H1 (cell line): ENCODE measurements around the gene CRADD. TPM values are rescaled to one million over a fixed set of nuclear protein-coding genes. Genes with fewer than 3 reads are reported as not detected.
"Not testable (repeated sequence)": the region's sequence is repeated elsewhere in the genome, so short reads cannot be mapped to it uniquely, and the experiment has no call there.

Source experiments
- CTCF ChIA-PET: fragments of 300-600 bp; sonication (Branson Sonifier 250); formaldehyde crosslinking; loops from one replicate; lab custom pipeline; 2021; ENCODE audit not compliant: partially characterized antibody; lab: Charles Lee
- POLR2A ChIA-PET: fragments of 300-600 bp; sonication (Branson Sonifier 250); formaldehyde crosslinking; loops from one replicate; lab custom pipeline; 2021; ENCODE audit warnings: inconsistent platforms; ENCODE audit not compliant: partially characterized antibody; lab: Charles Lee
- DNase-seq, 2 experiments: peaks; one replicate each; pipeline versions ENCODE4 v3.0.0 to v3.0.0-alpha.2; 2010 to 2022; ENCODE audit warnings: low spot score in 2 of 2, low read depth in 1 of 2, mixed read lengths in 1 of 2
- FAIRE-seq: peaks from 2 replicates; lab custom pipeline; 2011; peaks lifted over from hg19 to GRCh38; lab: Jason Lieb, UNC
- H2AFZ ChIP-seq: 2 replicates; pipeline ENCODE4 v1.8.1; 2012; ENCODE audit warnings: low read length, inconsistent platforms
- H2AK5ac ChIP-seq: 2 replicates; pipeline ENCODE4 v1.6.1; 2013; ENCODE audit warnings: low read depth, low read length
- H2BK120ac ChIP-seq: replicated peaks from 2 replicates; pipeline ENCODE3; 2013; ENCODE audit warnings: low read depth, low read length, inconsistent platforms
- H2BK12ac ChIP-seq: 2 replicates; pipeline ENCODE4 v1.6.1; 2013; ENCODE audit warnings: low read depth, low read length
- H2BK15ac ChIP-seq: 2 replicates; pipeline ENCODE4 v1.6.1; 2013; ENCODE audit warnings: low read length
- H2BK20ac ChIP-seq: 2 replicates; pipeline ENCODE4 v1.6.1; 2013; ENCODE audit warnings: low read length
- H2BK5ac ChIP-seq: 2 replicates; pipeline ENCODE4 v1.6.1; 2013; ENCODE audit warnings: low read depth, low read length
- H3K14ac ChIP-seq: 2 replicates; pipeline ENCODE4 v1.6.1; 2013; ENCODE audit warnings: inconsistent platforms; ENCODE audit not compliant: insufficient read length
- H3K18ac ChIP-seq: 2 replicates; pipeline ENCODE4 v1.6.1; 2013; ENCODE audit warnings: low read length; ENCODE audit errors: extremely low read depth
- H3K23ac ChIP-seq: 2 replicates; pipeline ENCODE4 v1.6.1; 2013; ENCODE audit warnings: inconsistent platforms; ENCODE audit not compliant: insufficient read length
- H3K23me2 ChIP-seq: 2 replicates; pipeline ENCODE4 v1.6.1; 2013; ENCODE audit warnings: low read depth, low read length
- H3K27ac ChIP-seq: 2 replicates; pipeline ENCODE4 v1.6.1; 2011; ENCODE audit warnings: low read depth, low read length, inconsistent platforms
- H3K27me3 ChIP-seq, 4 experiments: replicated peaks in 1 of 4; 1 replicate in 1 of 4; 2 replicates in 3 of 4; pipeline versions ENCODE4 v1.6.1 to v1.8.1; 2011 to 2013; ENCODE audit warnings: low read length in 3 of 4, mild to moderate bottlenecking in 3 of 4, inconsistent platforms in 2 of 4, mixed read lengths in 2 of 4, moderate library complexity in 1 of 4; ENCODE audit not compliant: control insufficient read depth in 3 of 4, insufficient read depth in 3 of 4; ENCODE audit errors: extremely low read depth in 1 of 4
- H3K36me3 ChIP-seq, 4 experiments: 2 replicates each; pipeline versions ENCODE4 v1.6.1 to v1.8.1; 2011 to 2013; ENCODE audit warnings: mild to moderate bottlenecking in 4 of 4, low read length in 3 of 4, moderate library complexity in 2 of 4, control low read depth in 1 of 4, inconsistent platforms in 1 of 4; ENCODE audit not compliant: insufficient read depth in 4 of 4, control insufficient read depth in 2 of 4
- H3K4ac ChIP-seq: replicated peaks from 2 replicates; pipeline ENCODE3; 2013; ENCODE audit warnings: low read length, low read depth, mixed read lengths, inconsistent platforms; ENCODE audit not compliant: insufficient read length
- H3K4me1 ChIP-seq, 4 experiments: replicated peaks in 1 of 4; 1 replicate in 1 of 4; 2 replicates in 3 of 4; pipeline versions ENCODE4 v1.6.1 to v1.8.1; 2011 to 2013; ENCODE audit warnings: low read length in 3 of 4, inconsistent platforms in 2 of 4, mixed read lengths in 1 of 4; ENCODE audit not compliant: insufficient read depth in 4 of 4, control insufficient read depth in 3 of 4
- H3K4me2 ChIP-seq, 2 experiments: 2 replicates each; pipeline versions ENCODE4 v1.6.1 to v1.8.1; 2011 to 2013; ENCODE audit warnings: low read depth in 2 of 2, low read length in 2 of 2, control low read depth in 1 of 2, inconsistent platforms in 1 of 2, mild to moderate bottlenecking in 1 of 2; ENCODE audit not compliant: insufficient read depth in 1 of 2
- H3K4me3 ChIP-seq, 4 experiments: fragments of 200-600, 300-600 bp in 1 of 4; sonication (generic), shearing (Covaris generic), sonication (Bioruptor Twin) in 1 of 4; 2 replicates each; pipeline versions ENCODE4 v1.5.1 to v1.8.1; 2011 to 2016; ENCODE audit warnings: low read length in 4 of 4, low read depth in 3 of 4, control low read depth in 2 of 4, inconsistent platforms in 2 of 4, mild to moderate bottlenecking in 2 of 4, mixed read lengths in 1 of 4, moderate library complexity in 1 of 4; ENCODE audit not compliant: insufficient read depth in 2 of 4; ENCODE audit errors: extremely low read depth in 1 of 4
- H3K56ac ChIP-seq: replicated peaks from 2 replicates; pipeline ENCODE3; 2013; ENCODE audit warnings: low read depth, mild to moderate bottlenecking, mixed read lengths, low read length, inconsistent platforms; ENCODE audit not compliant: insufficient read length
- H3K79me1 ChIP-seq: 2 replicates; pipeline ENCODE4 v1.6.1; 2013; ENCODE audit warnings: low read depth, low read length, control low read depth
- H3K79me2 ChIP-seq, 2 experiments: 2 replicates each; pipeline versions ENCODE4 v1.6.1 to v1.8.1; 2012 to 2013; ENCODE audit warnings: low read length in 2 of 2, mild to moderate bottlenecking in 2 of 2, inconsistent platforms in 1 of 2; ENCODE audit not compliant: insufficient read depth in 2 of 2, control insufficient read depth in 1 of 2
- H3K9ac ChIP-seq, 4 experiments: replicated peaks in 1 of 4; 1 replicate in 1 of 4; 2 replicates in 3 of 4; pipeline versions ENCODE4 v1.6.1 to v1.8.1; 2011 to 2013; ENCODE audit warnings: low read depth in 3 of 4, low read length in 3 of 4, control low read depth in 2 of 4, mild to moderate bottlenecking in 2 of 4, moderate library complexity in 2 of 4, inconsistent platforms in 1 of 4; ENCODE audit errors: extremely low read depth in 1 of 4
- H3K9me3 ChIP-seq, 2 experiments: 2 replicates each; pipeline versions ENCODE4 v1.6.1 to v1.8.1; 2012 to 2013; ENCODE audit warnings: mild to moderate bottlenecking in 2 of 2, moderate library complexity in 2 of 2, control low read depth in 1 of 2, inconsistent platforms in 1 of 2, low read depth in 1 of 2, low read length in 1 of 2, mixed read lengths in 1 of 2; ENCODE audit not compliant: insufficient read depth in 2 of 2
- H4K20me1 ChIP-seq, 2 experiments: replicated peaks in 1 of 2; 2 replicates each; pipeline versions ENCODE3 to v1.8.1; 2011 to 2013; ENCODE audit warnings: inconsistent platforms in 2 of 2, low read length in 2 of 2, mild to moderate bottlenecking in 1 of 2; ENCODE audit not compliant: insufficient read depth in 2 of 2, control insufficient read depth in 1 of 2
- H4K5ac ChIP-seq: 2 replicates; pipeline ENCODE4 v1.6.1; 2013; ENCODE audit warnings: low read length, low read depth, mixed read lengths, inconsistent platforms; ENCODE audit not compliant: insufficient read length
- H4K8ac ChIP-seq: 2 replicates; pipeline ENCODE4 v1.8.0; 2013; ENCODE audit warnings: mild to moderate bottlenecking, moderate library complexity, low read length, inconsistent platforms; ENCODE audit not compliant: insufficient read depth; ENCODE audit errors: extremely low read depth
- H4K91ac ChIP-seq: replicated peaks from 2 replicates; pipeline ENCODE3; 2013; ENCODE audit warnings: low read length, mixed read lengths, inconsistent platforms; ENCODE audit not compliant: insufficient read length
- WGBS, 2 experiments: shearing (Covaris generic) in 1 of 2; methylation state at CpG; one replicate each; pipeline versions ENCODE4 v1.1.6 to v1.1.7; 2013 to 2015; ENCODE audit warnings: low lambda C conversion rate in 2 of 2, mixed read lengths in 2 of 2, inconsistent platforms in 1 of 2, low coverage in 1 of 2, missing lambda C conversion rate in 1 of 2; ENCODE audit not compliant: insufficient replicate concordance in 2 of 2, insufficient coverage in 1 of 2, insufficient read length in 1 of 2; ENCODE audit errors: extremely low coverage in 1 of 2, missing lambda C conversion rate in 1 of 2; 5-methylcytosine and 5-hydroxymethylcytosine counted together
- polyA plus RNA-seq, 7 experiments: library from polyadenylated mRNA; depleted of rRNA in 3 of 7; stranded (reverse) in 5 of 7; unstranded in 2 of 7; fragments of >200 nt in 5 of 7; fragments of 200-250 nt in 2 of 7; gene quantifications; 1 replicate in 5 of 7; 2 replicates in 1 of 7; 4 replicates in 1 of 7; pipeline versions ENCODE4 v1.2.1 to v1.2.3, GENCODE V29; 2011 to 2013; ENCODE audit warnings: missing spikeins in 2 of 7, mixed read lengths in 2 of 7
- total RNA-seq: library from RNA; stranded (reverse); fragmentation: NEBNext Ultra II Directional; extraction: Animal tissue kit (Norgen Biotek cat#: 25700); gene quantifications from 2 replicates; pipeline ENCODE4 v1.2.1, GENCODE V29; 2021

CRADD gene
- total and polyA plus RNA-seq, 2 of the 8 experiments (the other 6 are each of a cell fraction or from before 2014, with no cell fraction given), result 8.1 to 15.4 TPM

- H3K79me2 ChIP-seq, FAIRE-seq, H3K27me3 ChIP-seq, H3K9ac ChIP-seq, H2BK5ac ChIP-seq, H3K79me1 ChIP-seq, H4K20me1 ChIP-seq, H3K18ac ChIP-seq, H3K36me3 ChIP-seq, H3K4me3 ChIP-seq, H3K4ac ChIP-seq, H4K8ac ChIP-seq, H2BK12ac ChIP-seq, H2BK15ac ChIP-seq, H2BK120ac ChIP-seq, H3K23ac ChIP-seq, H2AFZ ChIP-seq, H2AK5ac ChIP-seq, H3K56ac ChIP-seq, H3K23me2 ChIP-seq, H4K91ac ChIP-seq, H2BK20ac ChIP-seq, H3K9me3 ChIP-seq, H3K14ac ChIP-seq, H4K5ac ChIP-seq, H3K27ac ChIP-seq, DNase-seq, H3K4me2 ChIP-seq: not testable (repeated sequence)
- H3K4me1 ChIP-seq, result peaks cover 0 to 17% (median under 1%) of the 10 kb centered on the region in 4 experiments; a peak in 2 of 7 replicates
- 87% methylated on average over 4 of the region's 4 CpGs; no CpG with 5 or more reads in 1 of the 2 experiments for WGBS, 2 experiments
- ChIA-PET POLR2A (interaction anchor here (1.1 kb wide), 1 partner anchor 16 kb away, joined by 3 read pairs; no protein-coding TSS in a partner anchor), CTCF (interaction anchor here (1.4 kb wide), 1 partner anchor 213 kb away, joined by 4 read pairs; no protein-coding TSS in a partner anchor)
Observed at GRCh38 chr12:93780886-93781285, 103.7 kb downstream of the CRADD start.

GRCh38 chr12:93781961-93782360, 104.8 kb downstream of the CRADD start:
- H3K18ac ChIP-seq, H2BK120ac ChIP-seq, H4K91ac ChIP-seq, H3K36me3 ChIP-seq, H3K27me3 ChIP-seq, H4K20me1 ChIP-seq, H4K8ac ChIP-seq, H3K9ac ChIP-seq, H3K79me2 ChIP-seq, H3K79me1 ChIP-seq, H3K4me3 ChIP-seq, H2BK20ac ChIP-seq, H4K5ac ChIP-seq, H2AFZ ChIP-seq, POLR2A ChIA-PET, H2AK5ac ChIP-seq, H3K9me3 ChIP-seq, H3K56ac ChIP-seq, FAIRE-seq, H3K4ac ChIP-seq, H3K23me2 ChIP-seq, H2BK5ac ChIP-seq, H3K27ac ChIP-seq, H2BK15ac ChIP-seq, H3K14ac ChIP-seq, DNase-seq, H3K23ac ChIP-seq, H2BK12ac ChIP-seq, H3K4me2 ChIP-seq: not testable (repeated sequence)
- 100% methylated on average over 1 of the region's 4 CpGs; no CpG with 5 or more reads in 1 of the 2 experiments for WGBS, 2 experiments
- CTCF ChIA-PET, result interaction anchor here (1.2 kb wide), 1 partner anchor 320 kb away, joined by 3 read pairs; no protein-coding TSS in a partner anchor
- H3K4me1 ChIP-seq, result peaks cover 0 to 18% (median 2%) of the 10 kb centered on the region in 4 experiments; a peak in 2 of 7 replicates
